ENCODE measurements around the gene HOXB3.

Gene HOXB3

DNA sequence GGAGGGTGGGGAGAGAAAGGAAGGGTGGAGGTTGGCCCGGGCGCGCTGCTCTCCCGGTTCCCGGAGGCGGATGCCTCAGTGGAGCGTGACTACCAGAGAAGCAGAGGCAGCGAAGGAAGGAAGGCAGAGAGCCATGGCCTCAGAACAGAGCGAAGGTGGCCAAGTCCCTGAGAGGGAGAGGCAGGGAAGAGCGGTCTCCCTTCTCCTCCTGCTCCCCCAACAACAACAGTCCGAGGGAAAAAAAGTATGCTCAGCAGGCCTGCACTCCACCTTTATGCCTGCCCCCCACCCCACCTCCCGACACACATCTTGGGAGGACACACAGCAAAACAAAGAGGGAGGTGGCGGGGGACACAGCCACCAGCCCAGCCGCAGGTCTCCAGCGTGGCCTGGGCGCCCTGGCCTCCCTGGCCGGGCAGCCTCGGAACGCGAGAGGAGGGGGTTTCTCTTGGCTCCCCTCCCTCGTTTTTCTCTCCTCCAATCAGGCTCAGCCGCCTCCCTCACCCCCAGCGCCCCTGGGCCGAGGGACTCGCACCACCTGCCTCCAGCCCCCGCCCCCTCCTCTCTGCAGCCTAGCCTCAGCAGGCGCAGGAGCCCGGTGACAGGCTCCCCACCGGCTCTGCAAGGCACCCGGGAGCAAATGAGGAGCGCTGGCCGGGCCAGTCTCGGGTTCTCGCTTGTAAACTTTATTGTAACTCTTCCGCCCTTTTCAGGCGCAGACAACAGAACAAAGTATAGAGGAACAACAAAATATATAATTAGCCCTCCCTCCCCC is 21.8 kb upstream of the HOXB3 start:
- DNase-seq: no peak

DNA sequence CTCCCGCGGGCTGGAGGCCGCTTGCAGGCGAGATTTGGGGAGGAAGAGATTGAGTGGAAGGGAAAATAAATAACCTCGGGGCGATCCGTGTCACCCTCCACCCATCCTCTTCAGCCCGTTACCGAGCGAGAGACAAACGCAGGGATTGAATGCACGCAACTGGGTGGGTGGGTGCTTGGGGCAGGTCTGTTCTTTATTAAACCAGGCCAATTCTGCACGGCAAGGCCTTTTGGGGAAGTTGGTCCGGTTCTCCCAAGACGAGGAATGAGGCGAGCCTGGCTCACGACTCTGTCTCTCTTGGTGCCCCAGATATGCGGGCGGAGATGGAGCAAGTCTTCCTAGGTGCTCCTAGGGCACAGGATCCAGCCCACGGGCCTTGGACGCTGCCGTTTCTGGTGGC is 21.2 kb upstream of the HOXB3 start:
- no peak for DNase-seq

DNA sequence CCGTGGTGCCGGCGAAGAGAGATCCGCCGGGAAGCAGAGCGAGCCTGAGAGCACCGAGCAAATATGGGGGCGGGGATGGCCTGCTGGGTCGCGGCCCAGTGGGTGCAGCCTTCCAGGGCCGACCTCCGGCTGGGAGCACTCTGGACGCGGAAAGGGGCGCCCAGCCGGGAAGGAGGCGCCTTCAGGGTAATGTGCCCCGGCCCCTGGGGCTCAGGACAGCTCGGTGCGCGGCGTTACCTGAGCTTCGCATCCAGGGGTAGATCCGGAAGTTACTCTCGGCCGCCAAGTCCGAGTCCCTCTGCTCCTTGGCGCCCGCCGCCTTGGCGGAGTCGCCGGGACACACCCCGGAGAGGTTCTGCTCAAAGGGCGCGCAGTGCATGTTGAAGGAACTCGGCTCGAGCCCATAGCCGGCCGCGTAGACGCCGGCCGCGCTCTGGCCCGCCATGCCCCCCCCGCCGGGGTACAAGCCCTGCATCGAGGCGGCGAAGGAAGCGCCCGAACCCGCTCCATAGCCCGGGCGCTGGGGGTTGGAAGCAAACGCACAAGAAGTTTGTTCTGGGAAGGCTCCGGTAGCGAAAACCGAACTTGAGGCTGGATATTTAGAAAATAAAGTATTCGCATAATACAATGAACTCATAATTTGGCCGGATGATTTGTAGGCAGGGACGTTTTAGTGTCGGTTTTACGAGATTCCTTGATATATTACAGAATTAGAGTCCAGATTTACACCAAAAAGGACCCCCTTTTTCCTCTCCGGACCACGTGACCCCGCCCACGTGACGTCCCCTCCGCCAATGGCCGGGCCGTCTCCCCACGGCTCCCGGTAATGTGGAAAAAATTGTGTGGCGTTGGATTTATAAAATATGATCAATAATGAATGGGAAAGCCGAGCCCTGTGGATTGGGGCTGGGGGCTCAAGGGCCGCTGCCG is 20.5 kb upstream of the HOXB3 start, which contains the start of gene HOXB7:
HOXB7 (minus strand) TSS at position 736 of the 930 bp plus-strand sequence; CDS start at position 637, 99 bp downstream.
- peak; percentile 47 for DNase-seq

DNA sequence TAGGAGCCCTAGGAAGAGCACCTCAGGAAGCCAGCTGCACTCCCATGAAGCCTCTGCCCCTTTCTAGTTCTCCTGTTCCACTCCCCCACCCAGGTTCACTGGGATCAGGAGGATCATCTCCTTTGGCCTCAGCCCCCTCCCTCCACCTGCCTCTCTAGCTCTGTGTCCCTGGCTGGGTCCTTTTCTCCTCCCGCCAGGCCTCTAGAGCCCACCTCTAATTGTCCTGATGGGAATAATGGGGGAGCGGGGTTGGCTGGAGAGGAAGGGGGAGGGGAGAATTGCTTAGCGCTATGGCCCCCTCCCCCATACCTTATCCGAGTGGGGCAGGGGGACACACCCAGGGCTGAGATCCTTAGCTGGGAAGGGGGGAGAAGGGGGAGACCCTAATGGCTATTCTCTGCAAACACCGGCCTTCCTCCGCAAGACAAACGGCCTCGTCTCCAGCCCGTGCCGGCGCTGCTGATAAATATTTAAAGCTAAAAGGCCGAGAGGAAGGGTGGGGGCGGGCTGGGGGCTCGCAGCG is 19.8 kb upstream of the HOXB3 start:
- DNase-seq: no peak

DNA sequence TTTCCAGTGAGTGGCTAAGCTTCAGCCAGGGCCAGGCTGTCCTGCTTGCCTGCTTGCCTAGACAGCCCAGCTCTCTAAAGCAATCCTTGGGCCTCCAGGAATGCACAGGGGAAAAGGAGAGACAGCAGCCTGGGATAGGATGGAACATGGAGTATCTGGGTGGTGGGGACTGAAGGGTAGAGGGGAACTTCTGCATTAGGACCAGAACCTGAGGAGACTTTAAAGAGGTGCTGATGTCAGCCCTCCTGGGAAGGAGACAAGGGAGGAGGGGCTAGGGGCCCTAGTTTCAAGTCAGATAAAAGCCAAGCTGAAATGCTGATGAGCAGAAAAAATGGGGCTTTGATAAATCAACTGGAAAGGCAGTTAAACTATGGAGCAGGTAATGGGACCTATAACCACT is 19.0 kb upstream of the HOXB3 start:
- DNase-seq: no peak

DNA sequence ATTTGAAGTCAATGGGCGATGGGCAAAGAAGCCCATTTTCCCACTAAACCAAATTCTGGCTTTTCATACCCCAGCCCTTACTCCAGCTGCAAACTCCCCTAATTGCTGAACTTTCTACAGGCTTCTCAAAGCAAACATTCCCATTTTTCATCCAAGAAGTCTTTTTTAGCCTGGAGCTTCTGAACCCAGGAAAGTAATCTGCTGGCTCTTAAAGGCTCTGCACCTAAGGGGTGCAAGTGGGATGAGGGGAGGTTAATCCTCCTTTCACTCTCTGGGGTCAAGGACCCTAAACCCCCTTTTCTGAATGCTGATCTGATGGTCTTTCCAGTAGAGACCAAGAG is 18.4 kb upstream of the HOXB3 start:
- DNase-seq: no peak

DNA sequence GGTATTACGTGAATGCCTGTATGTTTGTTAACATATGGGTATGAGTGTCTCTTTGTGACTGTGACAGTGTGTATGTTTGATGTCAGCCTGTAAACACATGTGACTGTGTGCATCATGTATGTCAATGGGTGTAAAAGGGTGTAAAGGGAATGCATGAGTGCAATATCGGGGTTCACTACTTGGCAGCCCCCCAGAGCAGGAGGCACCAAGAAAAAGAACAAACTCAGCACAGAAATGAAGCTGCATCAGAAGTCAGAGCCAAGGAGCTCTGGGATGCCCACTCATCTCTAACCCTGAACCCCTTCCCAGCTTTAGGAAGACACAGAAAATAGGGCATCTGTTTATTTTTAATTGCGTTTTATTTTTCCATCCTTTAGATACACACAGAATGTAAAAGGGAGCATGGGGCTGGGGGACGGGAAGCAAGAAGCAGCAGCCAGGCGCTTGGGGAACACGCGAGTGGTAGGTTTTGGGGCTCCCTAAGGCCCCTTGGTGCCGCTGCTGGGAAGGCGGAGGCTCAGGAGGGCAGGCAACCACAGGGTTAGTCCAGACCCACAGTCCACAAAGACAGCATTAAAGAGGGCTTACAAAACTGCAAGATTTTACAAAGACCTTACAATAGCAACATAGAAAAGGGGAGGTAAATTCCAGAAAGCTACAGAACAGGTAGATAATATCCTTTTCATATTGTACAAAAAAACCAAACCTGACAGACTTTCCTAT is 17.0 kb upstream of the HOXB3 start:
- no peak for DNase-seq

DNA sequence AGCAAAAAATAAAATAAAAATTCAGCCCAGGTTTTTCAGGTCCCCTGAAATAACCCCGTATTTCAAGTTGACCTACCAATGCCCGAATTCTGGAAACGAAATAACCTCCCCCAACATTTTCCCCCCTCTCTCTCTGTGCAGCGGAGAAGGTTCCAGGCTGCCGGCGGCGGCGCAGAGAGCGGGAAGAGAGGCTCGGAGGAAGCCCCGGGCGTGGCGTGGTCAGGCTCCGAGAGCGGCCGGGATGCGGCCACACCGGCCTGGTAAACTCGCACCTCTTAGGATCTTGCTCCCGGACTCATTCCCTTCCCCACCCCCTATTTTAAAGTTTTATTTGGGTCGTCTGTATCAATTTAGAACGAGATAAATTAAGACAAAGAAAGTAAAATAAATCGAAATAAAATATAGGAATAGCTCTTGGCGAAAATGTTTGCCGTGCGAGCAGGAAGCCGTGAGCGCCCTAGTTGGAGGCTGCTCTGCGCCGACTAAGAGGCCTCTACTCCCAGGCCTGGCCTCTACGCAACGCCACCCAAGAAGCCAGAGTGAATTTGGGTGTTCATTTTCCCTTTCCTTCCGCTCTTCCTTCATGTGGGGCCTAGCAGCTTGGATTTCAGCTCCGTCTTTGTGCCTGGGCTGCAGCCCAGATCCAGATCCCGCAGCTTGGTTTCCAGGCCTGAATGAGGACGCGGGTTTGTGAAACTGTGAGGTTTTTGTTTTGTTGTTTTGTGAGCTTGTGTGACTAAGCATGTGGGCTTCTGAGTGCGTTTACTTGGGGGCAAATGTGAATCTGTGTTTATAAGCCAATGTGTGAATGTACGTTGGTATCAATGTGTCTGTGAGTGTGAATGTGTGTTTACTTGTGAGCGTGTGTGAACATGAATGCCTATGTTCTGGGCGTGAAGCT is 16.2 kb upstream of the HOXB3 start:
- DNase-seq: no peak

DNA sequence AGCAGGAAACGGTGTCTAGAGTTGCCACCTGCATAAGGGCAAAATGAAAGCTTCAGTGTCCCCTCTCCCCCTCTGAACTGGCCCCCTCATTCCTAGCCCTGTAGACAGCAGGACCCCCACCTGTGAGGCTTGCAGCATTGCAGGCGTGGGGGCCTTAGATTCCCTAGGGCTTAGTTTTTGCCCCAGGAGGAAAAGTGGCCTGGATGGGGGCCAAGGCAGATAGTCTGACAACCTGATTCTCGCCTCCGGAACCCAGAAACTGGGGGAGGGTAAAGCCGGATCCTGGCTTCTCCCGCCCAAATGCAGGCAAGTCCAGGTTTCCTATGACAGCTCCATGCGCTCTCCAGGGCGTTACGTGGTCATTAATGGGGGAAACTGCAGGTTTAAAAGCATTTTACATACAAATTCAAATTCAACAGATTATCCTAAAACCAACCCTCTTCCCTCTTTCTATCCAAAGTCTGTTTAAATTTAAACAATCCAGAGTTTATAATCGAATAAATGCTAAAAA is 15.4 kb upstream of the HOXB3 start:
- DNase-seq: no peak

DNA sequence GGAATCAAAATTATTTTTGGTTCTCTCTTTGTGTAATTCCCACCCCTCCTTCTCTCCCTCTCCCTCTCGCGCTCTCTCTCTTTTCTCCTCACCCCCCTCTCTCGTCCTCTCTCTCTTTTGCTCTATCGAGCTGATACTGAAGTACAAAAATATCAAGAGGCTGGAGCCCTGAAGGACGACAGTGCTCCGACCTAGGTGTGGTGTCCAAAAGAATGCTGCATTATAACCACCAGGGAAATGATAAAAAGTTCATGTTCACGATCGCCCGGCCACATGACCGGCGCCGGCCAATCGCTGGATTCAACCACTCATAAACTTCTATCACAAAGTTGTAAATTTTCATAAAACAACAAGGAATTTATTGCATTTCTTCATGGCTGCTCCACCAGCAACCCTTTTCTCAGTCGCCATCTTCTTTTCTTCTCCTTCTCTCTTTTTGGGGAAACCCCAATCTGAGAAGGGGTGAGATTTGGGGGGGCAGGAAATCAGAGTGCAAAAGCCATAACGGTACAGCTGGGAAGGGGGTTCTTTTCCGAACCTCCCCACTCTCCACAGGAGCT is 14.8 kb upstream of the HOXB3 start, which contains the start of gene HOXB6:
HOXB6 (minus strand) TSS at position 217 of the 560 bp plus-strand sequence. CDS start 6,836 bp downstream, outside the sequence.
- no peak for DNase-seq

DNA sequence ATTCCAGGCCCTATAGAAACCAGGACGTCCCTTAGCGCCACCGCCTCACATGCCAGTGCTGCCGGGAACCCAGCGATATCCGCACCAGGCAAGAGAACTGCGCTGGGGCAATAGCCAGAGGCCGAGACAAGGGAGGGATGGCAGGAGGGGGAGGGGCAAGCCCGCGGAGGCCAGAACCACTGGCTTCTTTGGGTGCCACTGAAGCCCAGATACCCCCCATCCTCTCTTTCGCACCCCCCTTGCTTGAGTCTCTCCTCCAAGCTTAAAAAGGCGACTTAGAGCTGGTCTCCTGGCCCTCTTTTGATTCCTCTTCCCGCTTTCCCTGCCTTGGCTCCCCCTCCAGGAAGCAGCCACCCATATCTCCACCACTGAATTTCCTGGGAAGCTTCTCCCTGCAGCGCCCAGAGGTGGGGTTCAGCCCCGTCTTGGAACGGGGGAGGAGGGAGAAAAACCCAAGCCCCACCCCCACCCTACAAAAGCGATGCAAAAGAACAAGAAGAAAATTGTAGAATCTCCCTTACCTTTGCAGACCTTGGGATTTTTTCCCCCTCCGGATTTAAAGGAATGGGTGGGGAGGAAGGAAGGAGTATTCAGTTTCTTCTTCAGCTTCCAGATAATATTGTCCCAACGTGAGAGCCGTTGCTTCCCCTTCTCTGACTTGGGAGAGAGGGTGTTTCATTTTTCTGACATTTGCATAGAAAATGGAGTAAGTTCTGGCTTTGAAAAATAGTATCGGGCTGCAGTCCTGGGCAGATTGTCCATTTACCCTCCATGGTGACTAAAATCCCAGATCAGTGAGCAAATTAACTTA is 14.1 kb upstream of the HOXB3 start:
- no peak for DNase-seq

DNA sequence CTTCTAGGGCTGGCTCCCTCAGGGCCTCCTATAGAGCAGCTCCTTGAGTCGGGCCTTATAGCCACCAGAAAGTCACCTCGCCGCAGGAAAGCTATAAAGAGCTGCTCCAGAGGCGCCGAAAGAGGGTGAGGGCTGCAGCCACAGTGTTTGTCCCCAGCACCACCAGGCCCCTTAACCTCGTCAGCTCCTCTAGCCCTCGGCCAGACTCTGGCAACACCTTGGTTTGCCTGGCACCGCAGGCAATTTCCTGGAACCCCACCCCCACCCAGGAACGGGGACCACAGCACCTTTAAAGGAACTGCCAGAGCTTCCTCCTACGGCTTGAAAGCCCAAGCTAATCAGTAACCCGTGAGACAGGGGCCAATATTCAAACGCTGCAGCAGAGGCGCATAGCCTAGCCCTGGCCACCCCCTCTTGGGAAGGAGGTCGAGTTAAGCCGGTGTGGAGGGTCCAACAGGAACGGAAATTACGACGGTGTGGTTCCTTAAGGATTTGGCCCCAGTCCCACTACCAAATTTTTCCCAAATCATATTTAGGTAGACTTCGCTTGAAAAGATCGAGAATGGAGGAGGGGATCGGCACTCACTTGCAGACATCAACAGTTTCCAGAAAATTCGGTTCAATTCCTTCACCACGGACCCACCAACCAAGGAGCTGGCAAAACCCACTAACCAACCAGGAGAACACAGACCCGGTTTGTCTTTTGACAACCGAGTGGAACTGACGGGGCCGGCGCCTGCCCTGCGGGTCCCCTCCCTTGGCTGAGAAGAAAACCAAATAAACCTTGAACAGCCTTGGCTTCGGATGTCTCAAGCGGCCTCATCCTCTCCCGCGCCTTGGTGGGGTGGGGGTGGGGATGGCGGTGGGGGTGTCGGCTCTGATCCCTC is 11.7 kb upstream of the HOXB3 start:
- no peak for DNase-seq

DNA sequence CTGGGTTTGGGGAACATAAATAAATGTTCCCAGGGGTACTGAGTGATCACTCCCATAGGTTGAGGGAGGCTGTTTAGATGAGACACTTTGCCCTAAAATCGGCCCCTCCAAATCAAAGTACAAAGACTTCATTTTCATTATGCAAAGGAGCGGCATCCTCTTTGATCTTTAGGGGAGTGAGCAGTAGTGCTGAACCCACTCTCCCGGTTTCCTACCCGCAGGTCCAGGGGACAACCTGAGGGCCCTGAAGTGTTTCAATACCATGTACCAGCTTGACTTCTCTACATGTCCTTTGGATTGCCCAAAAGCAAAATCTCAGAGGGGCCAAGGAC is 11.1 kb upstream of the HOXB3 start:
- DNase-seq: no peak

DNA sequence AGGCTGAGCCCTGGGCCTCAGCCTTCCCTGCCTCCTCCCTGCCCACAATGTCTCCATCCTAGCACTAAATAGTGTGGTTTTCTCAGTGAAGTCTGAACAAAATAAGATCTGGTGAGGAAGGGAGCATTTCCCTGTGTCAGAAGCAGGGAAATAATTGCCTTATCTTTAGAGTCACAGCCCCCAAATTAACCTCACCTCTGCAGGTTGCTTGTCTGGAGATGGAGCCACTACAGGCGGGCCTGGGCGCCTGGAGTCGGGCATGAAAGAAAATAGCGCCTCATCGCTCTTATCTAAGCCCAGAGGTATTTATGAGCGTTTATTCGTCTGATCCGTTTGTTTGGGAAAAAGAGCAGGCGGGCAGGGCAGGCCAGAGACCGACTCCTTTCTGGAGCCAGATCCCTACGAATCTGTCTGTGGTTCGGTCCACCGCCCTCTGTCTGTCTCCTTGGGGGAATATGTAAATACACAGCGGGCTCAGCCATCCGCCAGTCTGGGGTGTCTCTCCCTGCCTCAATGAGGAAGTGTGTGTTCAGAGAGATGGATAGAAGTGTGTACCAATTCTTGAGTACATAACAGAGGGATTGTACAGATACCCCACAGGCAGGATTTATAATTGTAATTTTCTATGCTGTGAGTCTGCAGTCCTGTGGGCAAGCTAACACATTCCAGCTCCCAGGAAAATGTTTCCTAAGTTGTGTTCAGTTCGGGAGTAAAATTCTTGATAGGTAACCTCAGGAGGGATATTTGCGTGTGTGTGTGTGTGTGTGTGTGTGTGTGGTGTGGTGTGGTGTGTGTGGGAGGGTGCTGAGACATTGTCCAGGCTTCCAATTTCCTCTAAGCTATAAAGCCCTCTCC is 10.4 kb upstream of the HOXB3 start:
- no peak for DNase-seq

DNA sequence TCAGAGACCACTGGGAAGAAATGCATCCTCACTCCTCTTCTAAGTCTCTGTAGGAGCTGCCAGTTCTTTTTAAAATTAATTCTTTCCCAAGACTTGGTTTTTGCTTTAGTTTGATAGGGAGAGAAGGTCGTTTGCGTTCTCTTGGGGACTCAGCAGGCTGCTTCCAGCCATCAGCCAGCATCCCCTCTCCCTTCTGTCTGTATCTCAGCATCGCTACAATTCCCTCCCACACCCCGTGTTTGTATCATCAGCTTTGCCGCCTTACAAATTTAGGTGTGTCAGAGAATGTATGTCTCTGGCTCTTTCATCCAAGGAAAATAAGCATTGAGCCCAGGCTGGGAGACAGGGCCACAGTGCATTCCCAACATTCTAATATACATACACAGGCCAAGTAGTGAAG is 9.3 kb upstream of the HOXB3 start:
- no peak for DNase-seq

DNA sequence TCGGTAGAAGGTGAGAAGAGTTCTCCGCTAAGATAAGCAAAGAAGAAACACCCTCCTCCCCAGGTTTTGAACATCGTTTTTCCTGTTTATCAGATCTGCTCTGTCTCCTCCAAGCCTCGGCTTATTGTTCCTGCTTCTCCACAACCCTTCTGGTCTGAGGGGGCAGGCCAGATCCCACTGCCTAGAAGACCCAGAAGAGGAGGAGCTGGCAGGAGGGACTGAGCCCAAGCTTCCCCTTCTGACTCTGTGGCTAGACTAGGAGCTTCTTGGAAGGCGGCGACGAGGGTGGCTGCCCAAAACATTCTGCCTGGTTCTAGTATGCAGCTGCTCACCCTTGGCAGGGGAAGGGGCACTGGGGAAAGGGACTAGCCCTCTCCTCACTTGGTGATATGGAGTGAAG is 8.7 kb upstream of the HOXB3 start:
- no peak for DNase-seq

DNA sequence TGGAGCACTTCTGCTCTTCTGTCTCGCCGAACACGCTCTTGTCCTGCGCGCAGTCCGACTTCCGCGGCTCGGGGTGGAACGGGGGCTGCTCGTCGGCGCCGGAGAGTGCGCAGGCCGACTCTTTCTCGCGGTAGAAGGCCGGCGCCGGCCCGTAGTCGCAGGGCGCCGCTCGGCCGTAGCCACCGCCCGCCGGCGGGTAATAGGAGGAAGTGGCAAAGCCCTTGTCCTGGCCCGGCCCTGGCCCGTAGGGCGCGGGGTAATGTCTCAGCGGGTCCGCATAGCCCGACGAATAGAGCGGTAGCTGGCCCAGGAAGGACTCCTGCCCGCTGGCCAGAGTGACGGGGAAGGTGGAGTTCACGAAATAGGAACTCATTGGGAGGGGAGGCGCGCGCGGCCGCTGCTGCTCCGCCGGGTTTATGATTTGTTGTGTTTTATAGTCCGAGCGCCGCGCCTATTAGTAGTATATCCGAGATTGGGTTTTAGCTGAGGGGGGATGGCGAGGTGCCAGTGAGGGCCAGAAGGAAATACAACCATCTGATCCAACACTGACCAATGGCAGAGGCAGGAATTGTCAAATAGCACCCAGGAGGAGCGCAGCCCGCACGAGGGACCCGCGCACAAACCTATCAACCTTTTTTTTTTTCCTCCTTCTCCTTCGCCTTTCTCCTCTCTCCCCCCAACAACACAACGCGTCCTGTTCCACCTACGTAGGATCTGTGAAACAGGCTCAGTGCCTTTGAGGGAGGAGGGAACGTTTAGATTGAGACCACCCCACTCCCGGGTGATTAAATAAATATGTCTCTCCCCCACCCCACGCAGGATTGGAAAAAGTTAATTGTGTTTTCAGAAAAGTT is 8.0 kb upstream of the HOXB3 start:
- no peak for DNase-seq

DNA sequence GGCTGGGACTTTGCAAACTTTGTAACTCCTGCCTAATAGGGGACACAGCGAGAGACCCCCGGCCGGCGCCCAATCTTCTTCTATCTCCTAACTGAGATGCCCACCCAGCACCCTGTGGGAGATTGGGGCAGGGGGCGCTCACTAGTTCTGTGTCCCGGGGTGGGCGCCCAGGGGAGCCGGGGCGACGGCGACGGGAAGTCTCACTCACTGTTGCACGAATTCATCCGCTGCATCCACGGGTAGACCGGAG is 7.4 kb upstream of the HOXB3 start:
- DNase-seq: no peak

All from activated CD4-positive, alpha-beta T cell treated with anti-CD3 and anti-CD28 coated beads, Interleukin-2, amount 50 U/mL, for 4 hours (primary cell).